Esophagus squamous epithelium (tissue), 5 donors: ENCODE data around the gene ARSI. TPM values are rescaled to one million over a fixed set of nuclear protein-coding genes. Genes with fewer than 3 reads are reported as not detected.

Experiments used
- DNase-seq: peaks from one replicate; lab custom pipeline; 2025; lab: John Stamatoyannopoulos, UW
- H3K27ac ChIP-seq, 4 donors: fragments of 200-600 bp; sonication (generic); one replicate each; pipeline ENCODE4 v1.5.1; 2016 to 2019; ENCODE audit warnings: mild to moderate bottlenecking in 1 of 4
- H3K27me3 ChIP-seq, 4 donors: fragments of 200-600 bp; sonication (generic); 1 replicate in 3 of 4; 2 replicates in 1 of 4; pipeline versions ENCODE4 v1.5.1 to v1.6.0; 2017 to 2021; ENCODE audit warnings: antibody characterized with exemption in 1 of 4
- H3K36me3 ChIP-seq, 3 donors: fragments of 200-600 bp; sonication (generic); one replicate each; pipeline ENCODE4 v1.5.1; 2016 to 2019
- H3K4me1 ChIP-seq, 3 donors: fragments of 200-600 bp; sonication (generic); one replicate each; pipeline ENCODE4 v1.5.1; 2017 to 2019
- H3K4me3 ChIP-seq, 4 donors: fragments of 200-600 bp; sonication (generic); 1 replicate in 3 of 4; 2 replicates in 1 of 4; pipeline ENCODE4 v1.5.1; 2016 to 2019; ENCODE audit warnings: mild to moderate bottlenecking in 2 of 4, moderate library complexity in 1 of 4
- H3K9me3 ChIP-seq, 3 donors: fragments of 200-600 bp; sonication (generic); one replicate each; pipeline ENCODE4 v1.5.1; 2016 to 2019
- CTCF ChIP-seq, 6 experiments: fragments of 450-650 bp in 4 of 6; fragments of 200-600 bp in 2 of 6; sonication (generic) in 2 of 6; IDR thresholded peaks; one replicate each; pipeline ENCODE4 v1.5.1; 2016 to 2019; ENCODE audit warnings: antibody characterized with exemption in 6 of 6, mild to moderate bottlenecking in 4 of 6, moderate library complexity in 4 of 6
- POLR2A ChIP-seq, 4 donors: fragments of 450-650 bp; IDR thresholded peaks; one replicate each; pipeline ENCODE4 v1.6.1; 2017; ENCODE audit warnings: antibody characterized with exemption in 4 of 4, mild to moderate bottlenecking in 4 of 4, moderate library complexity in 3 of 4
- WGBS, 2 donors: methylation state at CpG; one replicate each; pipeline ENCODE4 v1.1.5; 2018; 5-methylcytosine and 5-hydroxymethylcytosine counted together
- intact Hi-C: fragments of 100-400 bp; cut with DNase I; formaldehyde crosslinking; loops from one replicate; pipeline ENCODE4 v1.15.0; 2022
- total RNA-seq, 4 donors: library from RNA; depleted of rRNA; stranded (reverse); fragments of >200 nt; gene quantifications; one replicate each; pipeline ENCODE4 v1.1.0, GENCODE V29; 2016
- donor health status: DM: yes; HTN: yes; CAD: no.

Gene ARSI
- total RNA-seq, 4 donors from 2014 or later, result 2.1 to 7.2 (median 5.1) TPM

DNA sequence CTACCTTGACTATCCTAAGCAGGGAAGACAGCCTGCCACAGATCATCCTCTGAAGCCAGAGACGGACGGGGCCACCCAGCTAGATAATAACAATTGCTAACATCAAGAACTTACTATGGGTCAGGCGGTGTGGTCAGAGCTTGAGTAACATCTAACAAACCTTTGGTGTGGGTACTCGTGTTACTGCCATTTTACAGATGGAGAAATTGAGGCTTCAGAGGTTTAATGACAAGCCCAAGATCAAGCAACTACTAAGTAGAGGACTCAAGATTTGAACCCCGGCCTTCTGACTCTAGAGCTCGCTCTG is 16.7 kb upstream of the ARSI start:
- intact Hi-C loops, result no loop called here
- Histone ChIP-seq H3K27me3 (no peaks in the 10 kb centered on the region), H3K4me3 (no peak overlapping the region), H3K36me3 (no peaks in the 10 kb centered on the region), H3K27ac (peak overlapping the region in 3 of 4 donors; percentile 60 to 75 (median 66)), H3K4me1 (peaks cover 16 to 59% (median 27%) of the 10 kb centered on the region in 3 donors), H3K9me3 (no peaks in the 10 kb centered on the region)
- TF ChIP-seq POLR2A (IDR thresholded peaks at IDR 0.05) (no peak), CTCF (IDR thresholded peaks at IDR 0.05) (no peak)
- no peak for DNase-seq
- WGBS, 2 donors, result 90 to 95% methylated on average over 2 to 6 of the region's 6 CpGs

DNA sequence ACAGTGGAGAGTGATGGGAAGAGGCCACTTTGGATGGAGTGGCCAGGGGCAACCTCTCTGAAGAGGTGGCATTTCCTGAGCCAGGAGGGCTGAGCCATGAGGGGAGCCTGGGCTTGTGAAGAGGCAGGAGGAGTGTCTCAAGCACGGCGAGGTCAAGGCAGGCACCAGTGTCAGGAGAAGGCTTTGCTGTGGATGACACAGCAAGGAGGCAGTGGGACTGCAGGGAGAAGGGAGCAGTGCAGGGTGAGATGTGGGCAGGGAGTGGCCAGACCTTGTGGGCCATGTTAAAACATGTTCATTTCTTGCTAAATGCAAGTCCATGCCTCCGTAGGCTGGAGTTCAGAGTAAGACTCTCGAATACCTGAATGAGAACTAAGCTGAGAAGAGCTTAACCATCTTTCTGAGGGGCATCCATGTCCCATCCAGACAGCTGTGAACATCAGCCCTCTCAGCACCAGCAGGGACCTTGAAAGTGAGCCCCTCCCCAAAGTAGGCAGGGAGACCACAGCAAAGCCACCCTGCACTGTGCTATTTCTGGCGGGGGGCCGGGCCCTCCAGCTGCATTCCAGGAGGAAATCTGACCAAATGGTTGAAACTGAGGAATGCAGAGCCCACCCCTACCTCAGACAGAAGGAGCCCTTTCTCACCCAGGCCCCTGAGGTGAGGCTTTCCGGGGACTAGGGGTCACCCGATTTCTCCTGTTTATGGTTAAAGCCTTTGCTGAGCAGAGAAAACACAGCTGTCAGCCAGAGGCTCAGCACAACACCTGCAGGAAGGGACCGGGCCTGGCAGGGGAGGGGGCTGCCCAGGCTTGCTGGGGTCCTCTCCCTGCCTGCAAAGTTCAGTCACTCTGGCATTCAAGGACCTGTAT is 16.1 kb upstream of the ARSI start:
- Histone ChIP-seq H3K4me3 (no peak overlapping the region), H3K36me3 (no peaks in the 10 kb centered on the region), H3K27me3 (no peaks in the 10 kb centered on the region), H3K9me3 (no peaks in the 10 kb centered on the region), H3K27ac (peak overlapping the region; percentile 45 to 75 (median 68)), H3K4me1 (peaks cover 16 to 59% (median 27%) of the 10 kb centered on the region in 3 donors)
- intact Hi-C loops, result no loop called here
- peak in 1 of 6 experiments; percentile 11 for TF ChIP-seq CTCF (IDR thresholded peaks at IDR 0.05)
- TF ChIP-seq POLR2A (IDR thresholded peaks at IDR 0.05), result no peak
- DNase-seq, result no peak
- WGBS, 2 donors, result 51 to 53% methylated on average over 4 to 6 of the region's 9 CpGs

DNA sequence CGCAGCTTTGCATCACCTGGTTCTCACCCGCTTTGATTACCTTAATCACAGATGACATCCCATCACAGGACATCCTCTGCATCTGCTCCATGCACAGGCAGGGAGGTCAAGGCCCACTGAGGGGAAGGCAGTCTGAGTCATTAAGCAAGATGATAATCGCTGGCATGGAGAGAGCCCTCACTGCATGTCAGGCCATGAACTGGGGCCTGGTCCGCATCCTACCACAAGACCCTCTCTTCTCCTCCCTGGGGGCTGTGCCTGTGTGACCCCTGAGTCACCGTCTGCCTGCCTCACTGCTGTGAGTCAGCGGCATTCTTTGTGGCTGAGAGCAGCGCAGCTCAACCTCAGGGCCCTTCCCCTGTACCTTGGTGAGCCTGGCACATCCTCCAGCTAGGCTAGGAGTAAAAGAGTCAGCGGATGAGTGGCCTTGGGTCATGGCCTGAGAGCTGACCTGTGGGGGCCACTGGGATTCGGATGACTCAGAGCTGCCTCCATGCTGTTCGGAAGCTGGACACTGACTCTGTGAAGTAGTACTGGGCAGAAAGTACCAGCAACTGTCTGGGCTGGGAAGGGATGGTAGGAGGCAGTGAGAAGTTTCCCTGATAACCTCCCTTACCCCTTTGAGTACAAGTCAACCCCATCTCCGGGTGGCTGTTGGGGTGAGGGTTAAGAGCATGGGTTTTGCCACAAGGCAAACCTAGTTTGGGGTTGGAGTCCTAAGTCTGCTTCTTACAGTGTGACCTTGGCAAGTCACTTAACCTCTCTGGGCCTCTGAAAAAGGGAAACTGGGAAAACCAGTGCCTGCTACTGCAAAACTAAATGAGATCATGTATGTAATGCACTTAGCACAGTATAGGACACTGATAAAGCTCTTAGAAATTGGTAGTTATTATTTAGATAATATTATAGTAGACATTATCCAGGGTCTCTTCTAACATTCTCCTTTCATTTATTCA is 14.6 kb upstream of the ARSI start:
- DNase-seq, result no peak
- intact Hi-C loops, result no loop called here
- Histone ChIP-seq H3K27ac (peak overlapping the region; percentile 57 to 75 (median 68)), H3K4me1 (peaks cover 16 to 55% (median 27%) of the 10 kb centered on the region in 3 donors), H3K27me3 (no peaks in the 10 kb centered on the region), H3K9me3 (no peaks in the 10 kb centered on the region), H3K36me3 (no peaks in the 10 kb centered on the region), H3K4me3 (no peak overlapping the region)
- WGBS, 2 donors, result 52 to 78% methylated on average over 1 to 4 of the region's 11 CpGs
- TF ChIP-seq CTCF (IDR thresholded peaks at IDR 0.05) (no peak), POLR2A (IDR thresholded peaks at IDR 0.05) (no peak)

- Histone ChIP-seq H3K4me1 (peaks cover 16 to 46% (median 27%) of the 10 kb centered on the region in 3 donors), H3K4me3 (no peak overlapping the region), H3K9me3 (no peaks in the 10 kb centered on the region), H3K27ac (no peak overlapping the region), H3K27me3 (no peaks in the 10 kb centered on the region), H3K36me3 (no peaks in the 10 kb centered on the region)
- TF ChIP-seq POLR2A (IDR thresholded peaks at IDR 0.05) (no peak), CTCF (IDR thresholded peaks at IDR 0.05) (no peak)
- DNase-seq, result no peak
- 64 to 88% methylated on average over 3 of the region's 3 CpGs for WGBS, 2 donors
- intact Hi-C loops, result no loop called here
Measured at GRCh38 chr5:150316320-150316719, 13.6 kb upstream of the ARSI start.
